ENCODE measurements around the gene DGKE. TPM values are rescaled to one million over a fixed set of nuclear protein-coding genes. Genes with fewer than 3 reads are reported as not detected.

DGKE gene
- total RNA-seq, 1 donor = 7.8 TPM

- TF ChIP-seq CTCF (IDR thresholded peaks at IDR 0.05; ENCODE audit: insufficient read depth, low read length) = no peak
- no peak overlapping the region for H3K4me3 ChIP-seq (ENCODE audit: low read depth, low read length)
- DNase-seq (ENCODE audit: low read depth) = no peak
Observed at GRCh38 chr17:56861899-56862298, 27.9 kb downstream of the DGKE start.

GRCh38 chr17:56863974-56864373 lies 30.0 kb downstream of the DGKE start:
- TF ChIP-seq CTCF (IDR thresholded peaks at IDR 0.05; ENCODE audit: insufficient read depth, low read length) = no peak
- DNase-seq (ENCODE audit: low read depth) = no peak
- no peak overlapping the region for H3K4me3 ChIP-seq (ENCODE audit: low read depth, low read length)

- TF ChIP-seq CTCF (IDR thresholded peaks at IDR 0.05; ENCODE audit: insufficient read depth, low read length) = no peak
- H3K4me3 ChIP-seq (ENCODE audit: low read depth, low read length) = no peak overlapping the region
- no peak for DNase-seq (ENCODE audit: low read depth)
Observed at GRCh38 chr17:56866076-56866475, 32.1 kb downstream of the DGKE start.

- no peak overlapping the region for H3K4me3 ChIP-seq (ENCODE audit: low read depth, low read length)
- no peak for DNase-seq (ENCODE audit: low read depth)
- peak; percentile 13 for TF ChIP-seq CTCF (IDR thresholded peaks at IDR 0.05; ENCODE audit: insufficient read depth, low read length)
Observed at GRCh38 chr17:56866496-56866895, 32.5 kb downstream of the DGKE start.

- DNase-seq (ENCODE audit: low read depth) = peak; percentile 76
- TF ChIP-seq CTCF (IDR thresholded peaks at IDR 0.05; ENCODE audit: insufficient read depth, low read length) = no peak
- no peak overlapping the region for H3K4me3 ChIP-seq (ENCODE audit: low read depth, low read length)
Observed at GRCh38 chr17:56867948-56868376, 34.0 kb downstream of the DGKE start.

- H3K4me3 ChIP-seq (ENCODE audit: low read depth, low read length) = no peak overlapping the region
- no peak for DNase-seq (ENCODE audit: low read depth)
- TF ChIP-seq CTCF (IDR thresholded peaks at IDR 0.05; ENCODE audit: insufficient read depth, low read length) = no peak
Observed at GRCh38 chr17:56868716-56869115, 34.8 kb downstream of the DGKE start.

- no peak for TF ChIP-seq CTCF (IDR thresholded peaks at IDR 0.05; ENCODE audit: insufficient read depth, low read length)
- no peak overlapping the region for H3K4me3 ChIP-seq (ENCODE audit: low read depth, low read length)
- DNase-seq (ENCODE audit: low read depth) = no peak
Observed at GRCh38 chr17:56870081-56870651, 36.2 kb downstream of the DGKE start.

Measured in fibroblast of the aortic adventitia (primary cell).